HG03103 (cell line): Measurements from ENCODE around the gene RGL4.
"Not testable (repeated sequence)": the region's sequence is repeated elsewhere in the genome, so short reads cannot be mapped to it uniquely, and the experiment has no call there.

Experiments used
- ATAC-seq: cut with Tn5 transposase; IDR thresholded peaks from one replicate; pipeline ENCODE4 v1.9.1; 2021; ENCODE audit warnings: low read depth; ENCODE audit not compliant: unreplicated experiment

RGL4 gene

GRCh38 chr22:23728108-23728507 is 37.3 kb downstream of the RGL4 start:
- not testable (repeated sequence) for ATAC-seq

DNA sequence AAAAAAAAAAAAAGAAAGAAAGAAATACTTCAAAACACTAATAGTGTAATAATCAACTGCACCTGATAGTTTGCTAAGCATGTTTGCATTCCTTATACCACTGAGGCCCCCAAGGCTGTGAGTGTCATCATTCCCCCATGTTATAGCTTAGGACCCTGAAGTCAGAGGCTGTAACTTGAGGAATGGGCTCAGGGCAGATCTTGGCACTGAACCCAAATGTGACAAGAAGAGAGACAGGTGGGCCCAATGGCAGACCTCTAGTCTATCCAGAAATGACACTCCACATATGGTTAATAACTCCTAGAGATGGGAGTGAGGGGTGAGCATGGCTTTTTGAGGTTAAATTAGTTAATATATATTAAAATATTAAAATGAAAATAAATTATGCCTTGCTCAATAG is 46.9 kb downstream of the RGL4 start:
- no peak for ATAC-seq

- no peak for ATAC-seq
These were observed 51.9 kb downstream of the RGL4 start for GRCh38 chr22:23742505-23743264.

DNA sequence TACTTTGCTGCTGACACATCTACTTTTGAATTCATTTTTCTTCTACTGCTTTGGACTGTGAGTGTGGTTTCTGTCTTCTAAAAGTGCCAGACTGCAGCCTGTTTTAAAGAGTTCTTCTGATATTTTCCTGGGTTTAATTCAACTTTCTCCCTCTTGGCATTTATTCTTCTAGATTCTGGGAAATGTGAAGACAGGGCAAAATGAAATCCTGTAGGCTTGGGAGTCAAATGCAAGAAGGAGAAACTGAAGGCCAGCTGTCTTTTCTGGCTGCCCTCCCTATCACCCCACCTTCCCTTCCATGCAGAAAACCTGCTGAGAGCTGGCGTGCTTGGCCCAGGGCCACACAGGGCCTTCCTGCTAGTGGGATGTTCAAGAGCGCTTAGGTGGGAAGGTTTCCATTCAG is 52.5 kb downstream of the RGL4 start:
- ATAC-seq = no peak

DNA sequence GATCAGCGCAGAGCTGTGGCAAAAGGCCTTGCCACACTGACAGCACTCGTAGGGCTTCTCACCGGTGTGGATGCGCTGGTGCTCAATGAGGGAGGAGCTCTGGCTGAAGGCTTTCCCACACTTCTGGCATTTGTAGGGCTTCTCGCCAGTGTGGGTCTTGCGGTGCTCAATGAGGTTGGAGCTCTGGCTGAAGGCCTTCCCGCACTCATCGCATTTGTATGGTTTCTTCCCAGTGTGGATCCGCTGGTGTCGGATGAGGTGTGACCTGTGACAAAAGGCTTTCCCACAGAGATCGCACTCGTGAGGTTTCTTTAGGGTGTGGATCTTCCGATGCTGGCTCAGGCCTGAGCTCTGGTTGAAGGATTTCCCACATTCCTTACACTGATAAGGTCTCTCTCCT is 53.2 kb downstream of the RGL4 start:
- no peak for ATAC-seq

- no peak for ATAC-seq
These were observed 53.7 kb downstream of the RGL4 start for GRCh38 chr22:23744485-23744884.

- no peak for ATAC-seq
These were observed 55.0 kb downstream of the RGL4 start for GRCh38 chr22:23745791-23746190.
